Measurements from ENCODE around the gene PDE1C.

The PDE1C gene

DNA sequence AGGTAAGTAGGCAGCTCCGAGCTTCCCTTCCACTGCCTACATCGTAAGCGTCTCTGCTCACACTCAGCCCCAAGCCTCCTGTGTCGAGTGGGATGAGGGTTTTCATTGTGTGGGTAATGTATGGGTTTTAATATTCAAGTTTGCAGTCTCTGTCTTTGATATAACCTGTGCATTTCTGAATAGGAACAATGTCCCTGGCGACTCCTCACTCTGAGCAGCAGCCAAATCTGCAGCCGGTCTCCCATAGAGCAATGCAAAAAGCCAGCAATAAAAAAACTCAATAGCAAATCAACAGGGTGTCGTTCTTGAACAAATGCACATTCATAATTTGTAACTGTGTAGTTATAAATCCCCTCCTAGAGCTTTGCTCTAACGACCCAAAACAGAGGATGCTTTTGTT is 349.8 kb downstream of the PDE1C start:
- H3K9me3 Mint-ChIP-seq = peaks cover 3% of the 10 kb centered on the region
- DNase-seq = no peak
- no peak overlapping the region for H3K27ac Mint-ChIP-seq
- TF ChIP-seq, protein P1, sequence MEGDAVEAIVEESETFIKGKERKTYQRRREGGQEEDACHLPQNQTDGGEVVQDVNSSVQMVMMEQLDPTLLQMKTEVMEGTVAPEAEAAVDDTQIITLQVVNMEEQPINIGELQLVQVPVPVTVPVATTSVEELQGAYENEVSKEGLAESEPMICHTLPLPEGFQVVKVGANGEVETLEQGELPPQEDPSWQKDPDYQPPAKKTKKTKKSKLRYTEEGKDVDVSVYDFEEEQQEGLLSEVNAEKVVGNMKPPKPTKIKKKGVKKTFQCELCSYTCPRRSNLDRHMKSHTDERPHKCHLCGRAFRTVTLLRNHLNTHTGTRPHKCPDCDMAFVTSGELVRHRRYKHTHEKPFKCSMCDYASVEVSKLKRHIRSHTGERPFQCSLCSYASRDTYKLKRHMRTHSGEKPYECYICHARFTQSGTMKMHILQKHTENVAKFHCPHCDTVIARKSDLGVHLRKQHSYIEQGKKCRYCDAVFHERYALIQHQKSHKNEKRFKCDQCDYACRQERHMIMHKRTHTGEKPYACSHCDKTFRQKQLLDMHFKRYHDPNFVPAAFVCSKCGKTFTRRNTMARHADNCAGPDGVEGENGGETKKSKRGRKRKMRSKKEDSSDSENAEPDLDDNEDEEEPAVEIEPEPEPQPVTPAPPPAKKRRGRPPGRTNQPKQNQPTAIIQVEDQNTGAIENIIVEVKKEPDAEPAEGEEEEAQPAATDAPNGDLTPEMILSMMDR (IDR thresholded peaks at IDR 0.05) = no peak
- no peak overlapping the region for H3K4me3 Mint-ChIP-seq
- H3K27me3 Mint-ChIP-seq (ENCODE audit: low read depth, poor library complexity) = peaks cover 5% of the 10 kb centered on the region
- H3K36me3 Mint-ChIP-seq (ENCODE audit: low read depth) = no peaks in the 10 kb centered on the region
- H3K4me1 Mint-ChIP-seq = no peaks in the 10 kb centered on the region

DNA sequence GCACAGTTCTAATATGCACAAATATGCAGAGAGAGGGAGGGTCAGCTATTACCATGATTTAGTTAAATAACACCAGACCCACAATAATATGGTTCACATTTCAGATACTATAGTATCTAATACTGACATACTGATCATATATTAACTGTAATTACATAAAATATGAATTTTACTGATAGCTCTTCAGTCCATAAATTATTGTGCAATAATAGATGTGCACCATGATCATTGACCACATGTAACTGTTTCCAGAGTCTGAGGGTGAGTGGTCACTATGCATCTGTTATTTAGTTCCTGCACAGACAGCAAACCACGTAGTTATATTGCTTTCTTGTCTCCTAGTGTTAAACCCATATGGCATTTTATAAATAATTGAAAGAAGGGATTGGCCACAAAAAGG is 353.9 kb downstream of the PDE1C start:
- H3K9me3 Mint-ChIP-seq = peaks cover 34% of the 10 kb centered on the region
- H3K27ac Mint-ChIP-seq = no peak overlapping the region
- TF ChIP-seq, protein P1 (IDR thresholded peaks at IDR 0.05) = no peak
- H3K27me3 Mint-ChIP-seq (ENCODE audit: low read depth, poor library complexity) = peaks cover 5% of the 10 kb centered on the region
- no peak for DNase-seq
- no peaks in the 10 kb centered on the region for H3K4me1 Mint-ChIP-seq
- no peak overlapping the region for H3K4me3 Mint-ChIP-seq
- peaks cover 17% of the 10 kb centered on the region for H3K36me3 Mint-ChIP-seq (ENCODE audit: low read depth)

DNA sequence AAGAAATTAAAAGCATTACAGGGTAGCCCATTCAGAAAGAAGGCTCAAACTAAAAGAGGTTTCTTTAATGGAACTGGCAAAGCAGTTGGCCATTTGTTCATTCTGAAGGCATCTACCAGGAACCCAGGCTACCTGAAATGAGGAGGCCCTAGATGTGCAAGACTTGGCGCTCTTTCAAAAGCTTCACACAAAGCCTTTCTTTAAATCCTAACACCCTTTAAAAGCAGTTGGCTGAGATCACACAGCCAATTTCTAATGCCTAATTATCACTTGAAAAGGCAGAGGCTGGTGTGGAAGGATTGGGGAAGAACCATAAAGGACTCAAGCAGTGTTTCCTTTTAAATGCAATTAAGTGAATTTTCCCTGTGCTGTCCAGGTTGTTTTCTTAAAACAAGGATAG is 360.0 kb downstream of the PDE1C start:
- H3K4me1 Mint-ChIP-seq = no peaks in the 10 kb centered on the region
- H3K4me3 Mint-ChIP-seq = no peak overlapping the region
- H3K36me3 Mint-ChIP-seq (ENCODE audit: low read depth) = peaks cover 17% of the 10 kb centered on the region
- no peak for DNase-seq
- TF ChIP-seq, protein P1 (IDR thresholded peaks at IDR 0.05) = no peak
- no peaks in the 10 kb centered on the region for H3K27me3 Mint-ChIP-seq (ENCODE audit: low read depth, poor library complexity)
- H3K9me3 Mint-ChIP-seq = peaks cover 29% of the 10 kb centered on the region
- no peak overlapping the region for H3K27ac Mint-ChIP-seq

DNA sequence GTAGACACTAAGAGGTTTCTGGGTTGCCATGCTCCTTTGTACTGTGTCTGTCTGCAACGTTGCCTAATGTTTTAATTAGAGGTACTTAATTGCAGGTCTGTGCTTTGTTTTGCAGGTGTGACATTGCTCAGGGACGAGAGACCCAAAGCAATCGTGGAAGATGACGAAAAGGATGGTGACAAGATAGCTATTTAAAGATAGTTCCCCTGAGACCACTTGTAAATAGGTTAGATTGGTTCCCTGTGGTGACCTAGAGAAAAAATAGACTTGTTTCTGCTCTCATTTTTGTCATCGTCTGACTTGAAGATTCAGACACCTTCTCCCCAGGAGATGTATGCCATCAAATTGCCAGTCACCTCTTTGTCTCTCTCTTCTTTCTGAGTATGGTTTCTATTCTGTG is 363.1 kb downstream of the PDE1C start:
- Mint-ChIP-seq H3K27me3 (ENCODE audit: low read depth, poor library complexity) (no peaks in the 10 kb centered on the region), H3K27ac (no peak overlapping the region), H3K36me3 (ENCODE audit: low read depth) (no peaks in the 10 kb centered on the region), H3K9me3 (peaks cover 2% of the 10 kb centered on the region), H3K4me1 (peaks cover 9% of the 10 kb centered on the region), H3K4me3 (no peak overlapping the region)
- no peak for DNase-seq
- TF ChIP-seq, protein P1 (IDR thresholded peaks at IDR 0.05) = no peak

DNA sequence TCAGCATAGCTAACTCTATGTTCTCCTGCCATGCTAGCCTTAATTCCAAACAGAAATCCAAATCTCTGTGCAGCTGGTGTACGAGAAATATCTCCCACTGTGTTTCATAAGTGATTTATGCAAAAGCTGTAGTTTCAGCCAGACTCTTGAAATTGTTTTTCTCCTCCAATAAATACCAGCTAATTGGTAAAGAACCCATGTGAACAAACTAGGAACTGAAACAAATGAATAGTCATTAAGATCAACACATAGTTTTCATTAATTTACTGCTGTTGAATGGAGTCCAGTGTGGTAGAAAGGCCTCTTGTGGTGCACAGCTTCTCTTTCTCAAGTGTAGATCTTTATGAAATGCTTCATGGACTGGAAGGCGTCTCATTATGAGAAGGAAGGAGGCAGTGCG is 364.8 kb downstream of the PDE1C start:
- Mint-ChIP-seq H3K27ac (no peak overlapping the region), H3K9me3 (peaks cover 6% of the 10 kb centered on the region), H3K27me3 (ENCODE audit: low read depth, poor library complexity) (no peaks in the 10 kb centered on the region), H3K4me3 (no peak overlapping the region), H3K4me1 (peaks cover 9% of the 10 kb centered on the region), H3K36me3 (ENCODE audit: low read depth) (peaks cover 6% of the 10 kb centered on the region)
- DNase-seq = no peak
- TF ChIP-seq, protein P1 (IDR thresholded peaks at IDR 0.05) = no peak

DNA sequence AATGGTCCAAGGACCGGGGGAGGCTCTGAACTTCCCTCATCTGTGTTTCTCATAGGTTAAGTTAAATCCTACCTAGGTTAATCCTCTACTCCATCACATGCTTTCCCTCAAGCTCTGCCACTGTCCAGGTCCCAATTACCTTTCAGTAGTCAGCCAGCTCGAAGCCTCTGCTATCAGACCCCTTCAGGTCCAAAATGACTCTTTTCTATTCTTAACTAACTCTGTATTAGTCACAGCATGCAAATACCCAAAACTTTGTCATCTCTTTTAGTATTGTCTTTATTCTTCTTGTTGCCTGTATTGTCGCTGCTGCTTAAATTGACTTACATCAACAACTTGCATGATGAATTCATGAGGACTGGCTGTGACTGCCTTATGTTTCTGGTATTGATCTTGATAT is 367.9 kb downstream of the PDE1C start:
- Mint-ChIP-seq H3K9me3 (peaks cover 12% of the 10 kb centered on the region), H3K4me1 (peaks cover 9% of the 10 kb centered on the region), H3K27me3 (ENCODE audit: low read depth, poor library complexity) (no peaks in the 10 kb centered on the region), H3K4me3 (no peak overlapping the region), H3K27ac (no peak overlapping the region), H3K36me3 (ENCODE audit: low read depth) (peaks cover 6% of the 10 kb centered on the region)
- TF ChIP-seq, protein P1 (IDR thresholded peaks at IDR 0.05) = no peak
- no peak for DNase-seq
